ENCODE measurements around the gene CTNNA3.

GRCh38 chr10:66148312-66148711 lies 1547.7 kb downstream of the CTNNA3 start:
- no peak for TF ChIP-seq CTCF (IDR thresholded peaks at IDR 0.05)
- no peak for TF ChIP-seq POLR2AphosphoS5 (IDR thresholded peaks at IDR 0.05)
- TF ChIP-seq POLR2A (IDR thresholded peaks at IDR 0.05) = no peak
- TF ChIP-seq EP300 (IDR thresholded peaks at IDR 0.05; ENCODE audit: low read depth) = no peak
